Caco-2 (cell line): ENCODE measurements around the gene SMC3. TPM values are rescaled to one million over a fixed set of nuclear protein-coding genes. Genes with fewer than 3 reads are reported as not detected.

Experiments used
- BruUV-seq: library from RNA; stranded (reverse); fragments of 400-500 nt; replicated peaks from 2 replicates; lab custom pipeline; 2021; lab: Mats Ljungman, UMichigan
- CTCF ChIA-PET: fragments of 300-600 bp; sonication (Branson Sonifier 250); formaldehyde crosslinking; loops from one replicate; lab custom pipeline; 2022; ENCODE audit warnings: antibody characterized with exemption; lab: Charles Lee
- POLR2A ChIA-PET: fragments of 300-600 bp; sonication (Branson Sonifier 250); formaldehyde crosslinking; loops from one replicate; lab custom pipeline; 2022; ENCODE audit warnings: antibody characterized with exemption; lab: Charles Lee
- DNase-seq, 2 experiments: peaks; one replicate each; pipeline versions ENCODE4 v3.0.0 to v3.0.0-alpha.2; 2020 to 2022
- H3K27me3 ChIP-seq: replicated peaks from 2 replicates; pipeline ENCODE4 v1.6.0; 2011; ENCODE audit warnings: low read length; ENCODE audit not compliant: control insufficient read depth, insufficient read depth
- H3K36me3 ChIP-seq: 2 replicates; pipeline ENCODE4 v1.5.1; 2011; ENCODE audit warnings: low read length; ENCODE audit not compliant: control insufficient read depth, insufficient read depth
- H3K4me1 ChIP-seq: fragments of 250-450 bp; sonication (Bioruptor Pico); 2 replicates; pipeline ENCODE4 v1.5.1; 2020; ENCODE audit warnings: mild to moderate bottlenecking
- H3K4me3 ChIP-seq: 2 replicates; pipeline ENCODE4 v1.5.1; 2011; ENCODE audit warnings: low read depth, mild to moderate bottlenecking, control low read depth, low read length
- H3K9me3 ChIP-seq: fragments of 250-450 bp; sonication (Bioruptor Pico); 2 replicates; pipeline ENCODE4 v1.5.1; 2020; ENCODE audit warnings: mild to moderate bottlenecking, moderate library complexity
- H3K27ac Mint-ChIP-seq: one replicate; pipeline ENCODE4 v1.8.0; 2022; ENCODE audit warnings: mixed read lengths; ENCODE audit not compliant: unreplicated experiment
- H3K27me3 Mint-ChIP-seq: one replicate; pipeline ENCODE4 v1.8.0; 2022; ENCODE audit warnings: mixed read lengths; ENCODE audit not compliant: insufficient read depth, unreplicated experiment
- H3K36me3 Mint-ChIP-seq: one replicate; pipeline ENCODE4 v1.8.0; 2022; ENCODE audit warnings: mild to moderate bottlenecking, mixed read lengths; ENCODE audit not compliant: insufficient read depth, unreplicated experiment
- H3K4me1 Mint-ChIP-seq: one replicate; pipeline ENCODE4 v1.8.0; 2022; ENCODE audit warnings: low read depth, mixed read lengths; ENCODE audit not compliant: unreplicated experiment
- H3K4me3 Mint-ChIP-seq: one replicate; pipeline ENCODE4 v1.8.0; 2022; ENCODE audit warnings: mild to moderate bottlenecking, moderate library complexity, mixed read lengths; ENCODE audit not compliant: unreplicated experiment
- H3K9me3 Mint-ChIP-seq: one replicate; pipeline ENCODE4 v1.8.0; 2022; ENCODE audit warnings: mixed read lengths; ENCODE audit not compliant: unreplicated experiment
- intact Hi-C: fragments of 100-400 bp; cut with micrococcal nuclease; formaldehyde crosslinking; loops from one replicate; pipeline ENCODE4 v1.10.0; 2022; ENCODE audit not compliant: unreplicated experiment
- total RNA-seq: library from RNA; stranded (reverse); gene quantifications from 2 replicates; pipeline ENCODE4 v1.2.3, GENCODE V29; 2022
- TF ChIP-seq, protein P1 (sequence below), 2 experiments: fragments of 200-600 bp in 1 of 2; IDR thresholded peaks; 1 replicate in 1 of 2; 2 replicates in 1 of 2; pipeline versions ENCODE4 v1.5.1 to v1.8.0; 2011 to 2022; ENCODE audit warnings: antibody characterized with exemption in 1 of 2, control low read depth in 1 of 2, inconsistent platforms in 1 of 2, low read depth in 1 of 2, low read length in 1 of 2, mild to moderate bottlenecking in 1 of 2, moderate library complexity in 1 of 2; ENCODE audit not compliant: insufficient read depth in 1 of 2, severe bottlenecking in 1 of 2, unreplicated experiment in 1 of 2

SMC3 gene
- total RNA-seq, 1 experiment from 2014 or later, result 95.7 TPM

DNA sequence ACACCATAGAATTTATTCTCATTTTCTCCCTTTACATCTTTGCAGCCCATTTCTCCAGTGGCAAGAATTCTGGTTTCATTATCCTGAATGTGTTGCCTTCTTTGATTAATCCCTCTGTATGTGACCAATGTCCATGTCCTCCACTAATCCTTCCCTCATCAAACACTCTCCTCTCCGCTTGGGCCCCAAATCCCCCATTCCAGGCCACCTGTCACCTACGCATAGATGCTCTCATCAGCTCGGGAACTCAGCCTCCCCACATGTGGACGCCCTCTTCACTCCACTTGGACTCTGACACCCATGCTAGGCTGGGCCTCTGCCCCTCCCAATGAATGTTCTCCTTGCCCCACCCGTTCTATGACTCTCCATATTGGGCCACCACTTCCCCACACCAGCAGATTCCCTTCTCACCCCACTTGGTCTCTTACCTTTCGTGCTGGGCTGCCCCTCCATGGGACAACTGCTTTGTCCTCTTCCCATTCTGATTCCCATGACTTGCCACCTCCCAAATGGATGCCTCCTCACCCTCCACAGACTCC is 57.9 kb downstream of the SMC3 start:
- no TSS peak for BruUV-seq
- no peaks in the 10 kb centered on the region for H3K9me3 Mint-ChIP-seq
- Histone ChIP-seq H3K9me3 (no peaks in the 10 kb centered on the region; the same call in 1 of the 2 replicates), H3K4me3 (no peak overlapping the region), H3K4me1 (0 out of 2 replicates have a peak, but pooled peaks cover 4% of the 10 kb centered on the region), H3K27me3 (no peaks in the 10 kb centered on the region), H3K36me3 (no peaks in the 10 kb centered on the region)
- TF ChIP-seq, protein P1, sequence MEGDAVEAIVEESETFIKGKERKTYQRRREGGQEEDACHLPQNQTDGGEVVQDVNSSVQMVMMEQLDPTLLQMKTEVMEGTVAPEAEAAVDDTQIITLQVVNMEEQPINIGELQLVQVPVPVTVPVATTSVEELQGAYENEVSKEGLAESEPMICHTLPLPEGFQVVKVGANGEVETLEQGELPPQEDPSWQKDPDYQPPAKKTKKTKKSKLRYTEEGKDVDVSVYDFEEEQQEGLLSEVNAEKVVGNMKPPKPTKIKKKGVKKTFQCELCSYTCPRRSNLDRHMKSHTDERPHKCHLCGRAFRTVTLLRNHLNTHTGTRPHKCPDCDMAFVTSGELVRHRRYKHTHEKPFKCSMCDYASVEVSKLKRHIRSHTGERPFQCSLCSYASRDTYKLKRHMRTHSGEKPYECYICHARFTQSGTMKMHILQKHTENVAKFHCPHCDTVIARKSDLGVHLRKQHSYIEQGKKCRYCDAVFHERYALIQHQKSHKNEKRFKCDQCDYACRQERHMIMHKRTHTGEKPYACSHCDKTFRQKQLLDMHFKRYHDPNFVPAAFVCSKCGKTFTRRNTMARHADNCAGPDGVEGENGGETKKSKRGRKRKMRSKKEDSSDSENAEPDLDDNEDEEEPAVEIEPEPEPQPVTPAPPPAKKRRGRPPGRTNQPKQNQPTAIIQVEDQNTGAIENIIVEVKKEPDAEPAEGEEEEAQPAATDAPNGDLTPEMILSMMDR (IDR thresholded peaks at IDR 0.05; ENCODE audit: insufficient read depth in 1 of 2, low read depth in 1 of 2, low read length in 1 of 2, severe bottlenecking in 1 of 2, unreplicated experiment in 1 of 2), result no peak
- no peak for DNase-seq
- ChIA-PET POLR2A (no interaction called here), CTCF (no interaction called here)
- no peaks in the 10 kb centered on the region for H3K27me3 Mint-ChIP-seq
- intact Hi-C loops, result no loop called here
- H3K4me3 Mint-ChIP-seq, result no peak overlapping the region
- no peak overlapping the region for H3K27ac Mint-ChIP-seq
- H3K36me3 Mint-ChIP-seq, result no peaks in the 10 kb centered on the region
- peaks cover 22% of the 10 kb centered on the region for H3K4me1 Mint-ChIP-seq

DNA sequence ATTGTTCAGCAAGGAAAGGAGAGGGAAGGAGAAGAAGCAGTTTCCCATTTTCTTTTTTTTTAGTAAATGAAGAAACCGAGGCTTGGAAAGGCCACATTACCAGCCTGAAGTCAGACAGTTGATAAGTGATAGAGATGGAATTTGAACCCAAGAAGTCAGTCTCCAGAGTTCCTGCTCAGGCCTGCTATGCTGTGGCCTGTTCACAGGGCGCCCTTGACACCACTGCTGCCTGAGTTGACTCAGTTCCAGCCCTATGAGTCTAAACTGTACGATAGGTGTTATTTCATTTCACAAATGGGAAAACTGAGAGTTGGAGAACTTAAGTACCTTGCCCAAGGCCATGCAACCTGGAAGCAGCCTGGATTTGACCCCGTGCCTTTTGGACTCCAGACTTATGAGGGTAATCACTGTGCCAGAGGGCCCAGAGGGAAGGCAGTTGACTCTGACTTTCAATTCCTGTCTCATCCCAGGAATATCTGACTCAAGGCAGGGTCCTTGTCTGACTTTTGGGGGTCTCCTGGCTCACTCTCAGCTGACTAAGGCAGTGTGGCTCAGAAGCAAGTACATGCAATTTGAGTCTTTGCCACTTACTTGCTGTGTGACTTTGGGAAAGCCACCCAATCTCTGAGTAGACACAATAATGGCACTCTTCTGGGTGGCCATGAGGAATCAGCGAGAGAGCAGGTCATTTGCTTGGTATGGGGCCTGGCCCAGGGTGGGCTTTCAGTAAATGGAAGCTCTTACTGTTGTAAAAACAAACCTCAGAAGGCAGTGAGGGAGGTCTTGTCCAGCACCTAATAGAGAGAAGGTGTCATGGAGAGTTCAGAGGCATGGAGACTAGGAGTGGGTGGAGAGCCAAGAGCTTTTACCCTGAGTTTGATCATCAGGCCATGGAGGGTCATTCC is 58.7 kb downstream of the SMC3 start:
- Mint-ChIP-seq H3K4me3 (no peak overlapping the region), H3K27ac (no peak overlapping the region), H3K4me1 (peaks cover 22% of the 10 kb centered on the region), H3K36me3 (no peaks in the 10 kb centered on the region), H3K9me3 (no peaks in the 10 kb centered on the region), H3K27me3 (no peaks in the 10 kb centered on the region)
- BruUV-seq, result no TSS peak
- ChIA-PET POLR2A (no interaction called here), CTCF (no interaction called here)
- no peaks in the 10 kb centered on the region for H3K36me3 ChIP-seq
- no peak overlapping the region for H3K4me3 ChIP-seq
- H3K4me1 ChIP-seq, result 0 out of 2 replicates have a peak, but pooled peaks cover 4% of the 10 kb centered on the region
- no peak for DNase-seq
- no peaks in the 10 kb centered on the region for H3K27me3 ChIP-seq
- TF ChIP-seq, protein P1 (IDR thresholded peaks at IDR 0.05; ENCODE audit: insufficient read depth in 1 of 2, low read depth in 1 of 2, low read length in 1 of 2, severe bottlenecking in 1 of 2, unreplicated experiment in 1 of 2), result no peak
- no peaks in the 10 kb centered on the region; the same call in 1 of the 2 replicates for H3K9me3 ChIP-seq
- intact Hi-C loops, result no loop called here

DNA sequence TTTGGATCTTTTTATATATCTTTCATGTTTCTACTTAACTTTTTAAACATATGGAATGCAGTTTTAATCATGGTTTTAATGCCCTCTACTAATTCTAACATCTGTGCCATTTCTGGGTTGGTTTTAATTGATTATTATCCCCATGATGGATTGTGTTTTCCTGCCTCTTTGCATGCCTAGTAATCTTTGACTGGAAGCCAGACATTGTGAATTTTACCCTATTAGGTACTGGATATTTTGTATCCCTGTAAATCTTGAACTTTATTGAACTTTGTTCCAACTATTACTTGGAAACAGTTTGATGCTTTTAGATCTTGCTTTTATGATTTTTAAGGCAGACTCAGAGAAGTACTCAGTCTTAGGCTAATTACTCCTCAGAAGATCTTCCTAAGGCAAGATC is 60.7 kb downstream of the SMC3 start:
- Mint-ChIP-seq H3K9me3 (no peaks in the 10 kb centered on the region), H3K36me3 (no peaks in the 10 kb centered on the region), H3K4me3 (no peak overlapping the region), H3K27me3 (no peaks in the 10 kb centered on the region), H3K27ac (no peak overlapping the region), H3K4me1 (peaks cover 22% of the 10 kb centered on the region)
- ChIA-PET CTCF (no interaction called here), POLR2A (no interaction called here)
- Histone ChIP-seq H3K36me3 (no peaks in the 10 kb centered on the region), H3K27me3 (no peaks in the 10 kb centered on the region), H3K4me1 (0 out of 2 replicates have a peak, but pooled peaks cover 4% of the 10 kb centered on the region), H3K9me3 (no peaks in the 10 kb centered on the region), H3K4me3 (no peak overlapping the region)
- no TSS peak for BruUV-seq
- intact Hi-C loops, result no loop called here
- no peak for DNase-seq
- TF ChIP-seq, protein P1 (IDR thresholded peaks at IDR 0.05; ENCODE audit: insufficient read depth in 1 of 2, low read depth in 1 of 2, low read length in 1 of 2, severe bottlenecking in 1 of 2, unreplicated experiment in 1 of 2), result no peak
